HG02623 (cell line): ENCODE measurements around the gene TAX1BP1.

ENCODE experiments used
- ATAC-seq: cut with Tn5 transposase; IDR thresholded peaks from one replicate; pipeline ENCODE4 v1.9.1; 2021; ENCODE audit warnings: moderate library complexity; ENCODE audit not compliant: unreplicated experiment

Gene TAX1BP1

DNA sequence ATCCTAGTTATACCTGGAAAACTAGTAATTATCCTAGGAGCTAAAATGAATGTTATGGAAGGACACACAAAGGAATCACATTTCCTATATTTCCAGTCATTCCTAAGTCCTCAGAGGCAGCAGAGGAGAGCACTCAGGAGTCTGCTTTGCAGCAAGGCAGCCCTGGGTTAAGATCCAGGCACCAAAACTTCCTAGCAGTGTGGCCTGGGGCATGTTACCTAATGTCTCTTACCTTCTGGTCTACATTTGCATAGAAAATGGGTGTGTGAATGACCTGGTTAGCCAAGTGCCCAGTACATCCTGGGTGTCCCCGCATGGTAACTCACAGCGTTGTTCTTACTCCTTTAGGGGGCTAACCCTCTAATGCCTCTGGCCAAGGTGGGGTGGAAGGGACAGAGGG lies 135.9 kb downstream of the TAX1BP1 start:
- no peak for ATAC-seq

DNA sequence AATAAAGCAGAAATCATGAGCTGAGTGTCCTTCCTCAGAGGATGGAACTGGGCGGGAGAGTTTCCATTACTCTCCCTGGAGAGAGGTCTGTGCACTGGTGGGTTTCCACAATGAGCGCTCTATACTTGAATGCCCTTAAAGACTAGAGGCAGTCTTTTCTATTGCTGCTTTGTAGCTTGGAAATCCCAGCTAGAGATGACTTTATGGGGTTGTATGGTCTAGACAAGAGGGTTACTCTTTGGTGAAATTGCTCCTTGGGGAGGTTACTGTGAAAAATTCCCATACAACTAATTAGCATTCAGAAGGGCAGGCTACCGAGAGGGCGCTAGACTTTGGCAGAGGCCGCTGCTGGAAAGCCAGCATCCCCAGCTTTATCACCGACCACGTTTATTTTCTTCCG lies 136.8 kb downstream of the TAX1BP1 start:
- no peak for ATAC-seq
